Measurements from ENCODE around the gene P2RX7.
"Not testable (repeated sequence)": the region's sequence is repeated elsewhere in the genome, so short reads cannot be mapped to it uniquely, and the experiment has no call there.

P2RX7 gene

DNA sequence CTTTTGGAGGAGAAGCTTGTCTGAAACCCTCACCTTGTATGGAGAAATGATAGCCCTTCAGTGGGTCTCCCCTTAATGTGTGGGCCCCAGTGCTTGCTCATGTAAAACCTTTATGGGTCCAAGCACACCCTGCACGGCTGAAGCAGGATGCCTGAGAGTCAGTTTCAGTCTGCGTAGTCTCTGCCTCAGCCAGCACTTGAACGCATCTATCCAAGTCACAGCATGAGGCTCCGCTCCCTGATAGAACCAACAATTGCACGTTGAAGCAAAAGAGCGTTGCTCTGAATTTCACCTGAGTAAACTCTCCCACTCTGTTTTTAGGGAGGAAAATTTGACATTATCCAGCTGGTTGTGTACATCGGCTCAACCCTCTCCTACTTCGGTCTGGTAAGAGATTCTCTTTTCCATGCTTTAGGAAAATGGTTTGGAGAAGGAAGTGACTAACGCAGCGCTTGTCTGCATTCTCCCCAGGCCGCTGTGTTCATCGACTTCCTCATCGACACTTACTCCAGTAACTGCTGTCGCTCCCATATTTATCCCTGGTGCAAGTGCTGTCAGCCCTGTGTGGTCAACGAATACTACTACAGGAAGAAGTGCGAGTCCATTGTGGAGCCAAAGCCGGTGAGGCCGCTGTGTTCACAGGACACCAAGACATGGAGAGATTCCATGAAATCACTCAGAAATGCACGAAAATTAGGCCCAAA is 44.3 kb downstream of the P2RX7 start:
- no peak for DNase-seq

DNA sequence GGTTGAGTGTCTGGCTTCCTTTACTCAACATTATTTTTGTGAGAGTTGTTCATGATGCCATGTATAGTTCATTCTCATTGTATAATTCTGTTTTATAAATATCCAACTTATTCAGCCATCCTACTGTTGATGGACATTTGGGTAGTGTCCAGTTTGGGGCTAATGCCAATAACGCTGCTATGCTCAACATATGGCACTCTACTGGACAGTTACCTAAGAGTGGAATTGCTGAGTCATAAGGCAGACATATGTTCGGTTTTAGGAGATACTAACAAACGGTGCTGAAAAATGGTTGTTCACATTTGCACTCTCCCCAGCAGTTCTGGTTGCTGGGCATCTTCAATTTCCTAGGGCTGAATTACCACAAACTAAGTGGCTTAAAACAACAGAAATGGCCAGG is 48.5 kb downstream of the P2RX7 start:
- no peak for DNase-seq

DNA sequence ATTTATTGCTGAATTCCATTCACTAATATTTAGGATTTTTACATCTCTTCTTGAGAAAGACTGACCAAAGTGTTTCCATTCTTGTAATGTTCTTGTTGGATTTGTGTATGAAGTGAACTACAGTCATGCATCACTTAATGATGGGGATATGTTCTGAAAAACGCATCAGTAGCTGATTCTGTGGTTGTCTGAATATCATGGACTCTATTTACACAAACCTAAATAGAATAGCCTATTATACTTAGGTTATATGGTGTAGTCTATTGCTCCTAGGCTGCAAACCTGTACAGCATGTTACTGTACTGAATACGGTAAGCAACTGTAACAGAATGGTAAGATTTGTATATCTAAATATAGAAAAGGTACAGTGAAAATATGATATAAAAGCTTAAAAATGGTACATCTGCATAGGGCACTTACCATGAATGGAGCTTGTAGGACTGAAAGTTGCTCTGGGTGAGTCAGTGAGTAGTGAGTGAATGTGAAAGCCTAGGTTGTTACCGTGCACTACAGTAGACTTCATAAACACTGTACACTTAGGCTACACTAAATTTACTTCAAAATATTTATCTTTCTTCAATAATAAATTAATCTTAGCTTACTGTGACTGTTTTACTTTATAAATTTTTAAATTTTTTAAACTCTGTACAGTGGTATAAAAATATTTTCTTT is 49.7 kb downstream of the P2RX7 start:
- DNase-seq: no peak

DNA sequence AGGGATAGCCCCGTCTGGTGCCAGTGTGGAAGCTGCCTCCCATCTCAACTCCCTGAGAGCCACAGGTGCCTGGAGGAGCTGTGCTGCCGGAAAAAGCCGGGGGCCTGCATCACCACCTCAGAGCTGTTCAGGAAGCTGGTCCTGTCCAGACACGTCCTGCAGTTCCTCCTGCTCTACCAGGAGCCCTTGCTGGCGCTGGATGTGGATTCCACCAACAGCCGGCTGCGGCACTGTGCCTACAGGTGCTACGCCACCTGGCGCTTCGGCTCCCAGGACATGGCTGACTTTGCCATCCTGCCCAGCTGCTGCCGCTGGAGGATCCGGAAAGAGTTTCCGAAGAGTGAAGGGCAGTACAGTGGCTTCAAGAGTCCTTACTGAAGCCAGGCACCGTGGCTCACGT is 51.7 kb downstream of the P2RX7 start:
- DNase-seq: no peak

DNA sequence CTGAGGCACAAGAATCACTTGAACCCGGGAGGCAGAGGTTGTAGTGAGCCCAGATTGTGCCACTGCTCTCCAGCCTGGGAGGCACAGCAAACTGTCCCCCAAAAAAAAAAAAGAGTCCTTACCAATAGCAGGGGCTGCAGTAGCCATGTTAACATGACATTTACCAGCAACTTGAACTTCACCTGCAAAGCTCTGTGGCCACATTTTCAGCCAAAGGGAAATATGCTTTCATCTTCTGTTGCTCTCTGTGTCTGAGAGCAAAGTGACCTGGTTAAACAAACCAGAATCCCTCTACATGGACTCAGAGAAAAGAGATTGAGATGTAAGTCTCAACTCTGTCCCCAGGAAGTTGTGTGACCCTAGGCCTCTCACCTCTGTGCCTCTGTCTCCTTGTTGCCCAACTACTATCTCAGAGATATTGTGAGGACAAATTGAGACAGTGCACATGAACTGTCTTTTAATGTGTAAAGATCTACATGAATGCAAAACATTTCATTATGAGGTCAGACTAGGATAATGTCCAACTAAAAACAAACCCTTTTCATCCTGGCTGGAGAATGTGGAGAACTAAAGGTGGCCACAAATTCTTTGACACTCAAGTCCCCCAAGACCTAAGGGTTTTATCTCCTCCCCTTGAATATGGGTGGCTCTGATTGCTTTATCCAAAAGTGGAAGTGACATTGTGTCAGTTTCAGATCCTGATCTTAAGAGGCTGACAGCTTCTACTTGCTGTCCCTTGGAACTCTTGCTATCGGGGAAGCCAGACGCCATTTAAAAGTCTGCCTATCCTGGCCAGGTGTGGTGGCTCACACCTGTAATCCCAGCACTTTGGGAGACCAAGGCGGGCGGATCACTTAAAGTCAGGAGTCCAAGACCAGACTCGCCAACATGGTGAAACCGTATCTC is 52.6 kb downstream of the P2RX7 start:
- DNase-seq: no peak

DNA sequence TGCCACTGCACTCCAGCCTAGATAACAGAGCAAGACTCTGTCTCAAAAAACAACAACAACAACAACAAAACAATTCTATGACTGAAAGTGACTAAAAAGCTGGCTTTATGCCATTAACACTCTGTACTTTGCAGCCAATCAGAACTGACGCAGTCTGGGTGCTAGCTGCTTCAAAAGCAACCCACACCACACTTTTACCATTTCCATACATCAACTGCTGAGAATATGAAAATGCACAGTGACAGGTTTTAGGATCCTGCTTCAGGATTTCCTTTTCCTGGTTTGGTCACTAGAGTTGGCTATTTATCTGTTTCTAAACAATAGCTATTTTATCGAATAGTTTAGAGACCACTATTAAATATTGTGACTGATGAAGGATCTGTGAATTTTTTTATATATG is 54.1 kb downstream of the P2RX7 start:
- DNase-seq: no peak

DNA sequence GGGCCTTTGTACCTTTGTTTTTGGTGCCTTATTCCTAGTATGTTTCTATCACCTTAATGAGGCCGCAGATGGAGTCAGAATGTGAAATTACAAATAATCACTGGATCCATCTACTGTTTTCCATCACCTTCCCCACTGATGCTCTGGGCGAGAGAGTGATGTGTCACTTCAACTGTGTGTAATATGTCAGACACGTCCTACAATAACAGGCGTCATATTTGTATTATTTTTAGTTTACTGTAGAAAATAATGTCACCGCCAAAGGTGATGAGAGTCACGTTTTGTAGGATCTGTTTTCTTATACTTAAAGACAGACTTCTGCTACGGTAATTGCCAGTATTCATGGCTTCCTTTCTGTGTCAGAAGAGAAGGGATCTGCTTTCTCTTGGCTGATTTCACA is 54.8 kb downstream of the P2RX7 start:
- DNase-seq: no peak

DNA sequence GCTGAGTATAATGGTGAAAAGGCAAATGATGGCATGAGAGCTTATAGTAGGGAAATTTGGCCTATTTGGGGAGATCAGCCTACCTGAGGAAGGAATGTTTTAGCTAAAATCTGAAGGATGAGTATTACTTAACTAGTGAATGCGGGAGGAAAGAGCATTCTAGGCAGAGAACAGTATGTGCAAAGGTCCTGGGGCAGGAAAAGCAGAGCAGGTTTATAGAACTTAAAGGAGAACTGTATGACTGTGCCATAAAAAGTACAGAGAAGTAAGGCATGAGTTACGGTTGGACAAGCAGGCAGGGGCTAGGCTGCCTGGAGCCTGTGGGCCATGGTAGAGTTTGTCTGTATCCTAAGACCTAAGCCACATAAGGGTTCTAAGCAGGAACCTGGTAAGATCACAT is 55.6 kb downstream of the P2RX7 start:
- DNase-seq: no peak

DNA sequence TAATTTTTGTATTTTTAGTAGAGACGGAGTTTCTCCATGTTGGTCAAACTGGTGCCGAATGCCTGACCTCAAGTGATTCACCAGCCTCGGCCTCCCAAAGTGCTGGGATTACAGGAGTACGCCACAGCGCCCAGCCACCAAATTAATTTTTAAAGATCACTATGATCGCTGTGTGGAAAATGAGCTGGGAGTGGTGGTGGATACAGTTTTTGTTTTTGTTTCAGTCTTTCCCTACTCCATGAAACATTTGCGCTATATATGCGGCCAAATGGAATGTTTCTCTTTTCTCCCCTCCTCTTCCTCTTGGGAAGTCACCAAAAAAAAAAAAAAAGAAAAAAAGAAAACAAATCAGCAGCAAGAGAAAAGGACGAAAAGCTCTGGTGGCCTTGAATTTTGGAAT is 56.5 kb downstream of the P2RX7 start:
- no peak for DNase-seq

DNA sequence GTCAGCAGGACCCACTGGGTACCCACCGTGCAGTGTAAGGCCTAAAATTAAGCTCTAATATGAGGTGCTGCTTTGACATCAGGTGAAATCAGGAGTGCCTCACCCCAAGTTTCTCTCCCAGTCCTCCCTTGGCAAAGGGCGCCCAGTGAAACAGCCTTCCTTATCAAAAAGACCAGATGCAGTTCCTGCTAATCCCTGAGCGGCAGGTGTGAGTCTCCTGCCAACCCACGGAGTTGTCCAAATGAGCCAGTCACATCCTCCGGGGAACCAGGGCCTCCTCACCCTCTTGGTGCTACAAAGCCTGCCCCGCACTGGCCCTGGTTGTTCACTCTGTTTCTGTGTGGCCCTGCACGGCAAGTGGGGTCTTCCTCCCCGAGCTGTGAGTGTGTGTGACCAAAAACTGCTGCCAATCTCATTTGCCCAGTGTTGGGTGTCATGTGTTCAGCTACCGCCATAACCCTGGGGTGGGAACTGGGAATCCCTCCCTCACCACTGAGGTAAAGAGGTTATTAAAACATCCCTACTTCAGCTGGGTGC is 57.0 kb downstream of the P2RX7 start:
- no peak for DNase-seq

DNA sequence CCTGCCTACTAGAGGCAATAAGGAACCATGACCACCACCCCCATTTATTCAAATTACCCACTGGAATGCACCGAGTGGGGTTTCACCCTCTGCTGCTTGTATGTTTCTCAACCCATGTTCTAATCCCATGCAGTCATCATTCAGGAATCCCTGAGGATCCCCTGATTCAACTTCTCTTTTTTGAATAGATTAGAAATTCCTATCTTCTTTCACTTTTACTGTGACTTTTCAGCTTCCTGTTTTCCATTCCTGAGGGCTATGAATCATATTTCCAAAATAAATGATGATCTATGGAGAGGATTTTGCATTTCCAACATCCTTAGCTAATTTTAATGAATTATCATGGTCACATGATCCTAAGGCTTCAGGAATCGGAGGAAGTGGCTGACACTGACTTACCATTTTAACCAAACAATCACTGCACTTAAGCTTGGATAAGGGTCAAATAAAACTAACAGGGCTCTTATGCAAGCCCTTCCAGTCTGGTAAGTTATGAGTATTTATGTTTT is 57.9 kb downstream of the P2RX7 start:
- no peak for DNase-seq

DNA sequence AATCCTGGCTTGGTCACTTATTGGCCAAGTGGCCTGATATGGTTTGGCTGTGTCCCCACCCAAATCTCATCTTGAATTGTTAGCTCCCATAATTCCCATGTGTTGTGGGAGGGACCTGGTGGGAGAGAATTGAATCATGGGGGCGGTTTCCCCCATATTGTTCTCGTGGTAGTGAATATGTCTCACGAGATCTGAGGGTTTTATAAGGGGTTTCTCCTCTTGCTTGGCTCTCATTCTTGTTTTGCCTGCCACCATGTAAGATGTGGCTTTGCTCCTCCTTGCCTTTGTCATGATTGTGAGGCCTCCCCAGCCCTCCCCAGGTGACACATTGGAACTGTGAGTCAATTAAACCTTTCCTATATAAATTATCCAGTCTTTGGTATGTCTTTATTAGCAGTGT is 58.5 kb downstream of the P2RX7 start:
- DNase-seq: no peak

DNA sequence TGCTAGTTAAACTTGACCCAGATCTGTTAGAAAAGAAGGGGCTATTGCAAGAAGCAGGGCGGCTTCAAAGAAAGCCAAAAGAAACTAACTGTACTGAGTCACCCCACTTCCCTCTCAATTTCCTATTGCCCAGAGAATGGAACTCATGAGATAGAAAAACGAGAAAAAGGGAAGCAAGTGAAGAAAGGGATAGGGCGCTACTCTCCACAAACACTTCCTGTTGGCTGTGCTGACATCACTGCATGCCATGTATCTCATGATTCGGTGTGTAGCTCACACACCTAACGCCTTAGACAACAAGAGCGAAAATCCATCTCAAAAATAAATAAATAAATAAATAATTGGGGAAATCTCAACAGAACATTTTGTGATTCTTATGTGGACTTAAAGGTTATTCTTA is 64.2 kb downstream of the P2RX7 start:
- DNase-seq: no peak

DNA sequence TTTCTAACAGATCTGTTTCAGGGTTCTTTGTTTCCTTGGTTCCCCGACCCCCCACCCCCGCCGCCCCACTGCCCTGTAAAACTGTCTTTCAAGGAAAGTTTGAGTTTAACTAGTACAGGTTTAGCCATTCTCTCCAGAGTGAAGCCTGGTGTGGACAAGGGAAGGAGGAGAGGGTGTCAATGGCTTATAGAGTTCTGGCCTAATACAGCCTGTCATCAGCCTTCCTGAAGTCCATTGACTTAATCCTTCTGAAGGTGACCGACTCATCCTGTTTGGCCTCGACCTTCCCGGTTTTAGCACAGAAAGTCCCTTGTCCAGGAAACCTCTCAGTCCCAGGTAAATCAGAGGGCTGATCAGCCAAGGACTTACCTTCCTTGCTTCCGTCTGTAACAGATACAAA is 66.3 kb downstream of the P2RX7 start:
- DNase-seq: no peak

DNA sequence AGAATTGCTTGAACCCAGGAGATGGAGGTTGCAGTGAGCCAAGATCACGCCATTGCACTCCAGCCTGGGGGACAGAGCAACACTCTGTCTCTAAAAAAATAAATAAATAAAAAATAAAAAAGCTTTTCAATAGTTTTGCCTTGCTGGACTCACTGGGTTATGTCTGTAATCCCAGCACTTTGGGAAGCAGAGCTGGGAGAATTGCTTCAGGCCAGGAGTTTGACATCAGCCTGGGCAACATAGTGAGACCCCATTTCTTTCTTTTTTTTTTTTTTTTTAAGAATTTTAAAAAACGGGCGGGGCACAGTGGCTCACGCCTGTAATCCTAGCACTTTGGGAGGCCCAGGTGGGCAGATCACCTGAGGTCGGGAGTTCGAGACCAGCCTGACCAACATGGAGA is 68.5 kb downstream of the P2RX7 start:
- not testable (repeated sequence) for DNase-seq

DNA sequence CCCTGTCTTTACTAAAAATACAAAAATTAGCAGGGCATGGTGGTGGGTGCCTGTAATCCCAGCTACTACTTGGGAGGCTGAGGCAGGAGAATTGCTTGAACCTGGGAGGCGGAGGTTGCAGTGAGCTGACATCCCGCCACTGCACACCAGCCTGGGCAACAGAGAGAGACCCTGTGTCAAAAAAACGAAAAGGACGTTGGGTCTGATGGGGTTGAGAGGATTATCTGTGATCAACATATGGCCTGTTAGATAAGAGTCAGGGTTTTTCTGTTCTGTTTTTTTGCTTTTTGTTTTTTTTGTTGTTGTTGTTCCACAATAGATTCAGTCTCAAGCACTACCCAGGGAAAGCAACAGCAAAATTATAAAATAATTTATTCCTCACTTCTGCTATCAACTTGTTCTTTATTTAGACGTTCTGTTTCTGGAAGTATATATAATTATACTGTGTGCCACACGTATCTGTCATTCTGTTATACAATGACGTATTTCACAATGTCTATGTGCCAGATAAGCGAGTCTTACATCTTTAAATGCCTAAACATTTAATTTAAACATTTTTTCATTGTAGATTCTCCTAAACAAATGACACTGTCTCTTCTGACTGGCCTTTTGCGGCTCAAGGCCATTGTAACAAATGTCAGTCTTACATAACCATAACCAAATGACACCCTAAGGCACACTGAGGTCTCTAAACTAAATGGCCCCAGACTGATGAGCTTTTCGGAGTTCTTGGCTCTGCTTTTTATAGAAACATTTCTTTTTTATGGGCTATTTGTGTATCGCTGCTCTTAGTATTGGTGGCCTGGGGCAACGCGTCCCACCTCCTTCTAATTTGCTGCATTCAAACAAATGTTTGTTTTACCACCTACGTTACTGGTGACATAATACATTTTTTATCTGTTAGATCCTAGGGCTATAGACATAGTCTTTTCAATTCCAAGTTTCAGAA is 70.0 kb downstream of the P2RX7 start:
- DNase-seq: peak; percentile 33

DNA sequence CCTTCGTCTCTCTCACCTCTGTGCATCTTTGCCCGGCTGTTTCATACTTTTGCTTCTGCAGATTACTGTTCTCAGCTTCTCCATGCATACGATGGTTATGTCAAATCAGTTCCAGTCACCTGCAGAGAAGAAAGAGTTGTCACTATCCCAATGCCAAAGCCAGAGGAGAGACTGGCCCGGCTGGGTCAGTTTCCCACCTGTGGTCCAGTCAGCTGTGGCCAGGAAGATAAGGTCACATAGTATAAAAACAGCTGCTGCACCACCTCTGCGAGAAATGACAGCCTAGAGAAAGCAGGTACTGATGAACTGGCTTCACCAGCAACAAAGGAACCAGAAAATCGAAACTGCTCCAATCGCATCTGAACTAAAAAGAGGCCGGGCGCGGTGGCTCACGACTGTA is 70.8 kb downstream of the P2RX7 start:
- no peak for DNase-seq

DNA sequence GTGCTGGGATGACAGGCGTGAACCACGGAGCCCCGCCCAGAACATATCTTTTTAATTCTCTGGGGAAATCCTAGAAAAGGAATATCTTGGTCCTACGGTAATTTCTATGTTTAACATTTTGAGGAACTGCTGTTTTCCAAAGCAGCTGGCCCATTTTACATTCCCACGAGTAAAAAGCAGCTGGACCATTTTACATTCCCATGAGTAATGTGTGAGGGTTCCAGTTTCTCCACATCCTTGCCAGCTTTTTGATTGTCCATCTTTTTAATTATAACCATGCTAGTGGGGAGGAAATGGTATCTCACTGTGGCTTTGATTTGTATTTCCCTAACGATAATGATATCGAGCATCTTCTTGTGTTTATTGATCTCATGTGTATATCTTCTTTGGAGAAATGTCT is 72.8 kb downstream of the P2RX7 start:
- no peak for DNase-seq

DNA sequence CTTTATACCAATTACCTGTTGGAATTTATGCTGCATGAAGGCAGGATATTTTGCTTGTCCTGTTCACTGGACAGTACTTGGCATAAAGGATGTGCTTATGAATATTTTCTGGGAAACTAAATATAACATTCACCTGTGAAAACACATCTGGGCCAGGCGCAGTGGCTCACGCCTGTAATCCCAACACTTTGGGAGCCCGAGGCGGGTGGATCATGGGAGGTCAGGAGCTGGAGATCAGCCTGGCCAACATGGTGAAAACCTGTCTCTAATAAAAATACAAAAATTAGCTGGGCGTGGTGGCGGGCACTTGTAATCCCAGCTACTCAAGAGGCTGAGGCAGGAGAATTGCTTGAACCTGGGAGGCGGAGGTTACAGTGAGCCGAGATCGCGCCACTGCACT is 75.9 kb downstream of the P2RX7 start:
- DNase-seq: not testable (repeated sequence)

DNA sequence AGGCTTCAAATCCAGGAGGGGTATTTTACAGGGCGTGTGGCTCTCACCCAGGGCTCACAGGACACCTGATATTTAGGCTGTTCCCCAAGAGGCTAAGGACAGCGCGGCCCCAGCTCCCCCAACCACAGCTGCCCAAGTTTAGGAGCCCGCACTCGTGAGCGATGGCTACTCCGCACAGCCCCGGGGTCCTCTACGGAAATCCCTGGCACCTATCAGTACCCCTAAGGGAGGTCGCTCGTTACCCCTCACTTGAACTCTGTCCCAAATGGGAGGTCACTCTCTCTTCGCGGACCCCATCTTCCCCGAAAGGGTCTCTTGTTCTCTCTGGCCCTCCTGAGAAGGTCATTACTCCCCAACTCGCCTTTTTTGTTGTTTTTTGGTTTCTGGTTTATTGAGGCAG is 76.5 kb downstream of the P2RX7 start:
- no peak for DNase-seq

DNA sequence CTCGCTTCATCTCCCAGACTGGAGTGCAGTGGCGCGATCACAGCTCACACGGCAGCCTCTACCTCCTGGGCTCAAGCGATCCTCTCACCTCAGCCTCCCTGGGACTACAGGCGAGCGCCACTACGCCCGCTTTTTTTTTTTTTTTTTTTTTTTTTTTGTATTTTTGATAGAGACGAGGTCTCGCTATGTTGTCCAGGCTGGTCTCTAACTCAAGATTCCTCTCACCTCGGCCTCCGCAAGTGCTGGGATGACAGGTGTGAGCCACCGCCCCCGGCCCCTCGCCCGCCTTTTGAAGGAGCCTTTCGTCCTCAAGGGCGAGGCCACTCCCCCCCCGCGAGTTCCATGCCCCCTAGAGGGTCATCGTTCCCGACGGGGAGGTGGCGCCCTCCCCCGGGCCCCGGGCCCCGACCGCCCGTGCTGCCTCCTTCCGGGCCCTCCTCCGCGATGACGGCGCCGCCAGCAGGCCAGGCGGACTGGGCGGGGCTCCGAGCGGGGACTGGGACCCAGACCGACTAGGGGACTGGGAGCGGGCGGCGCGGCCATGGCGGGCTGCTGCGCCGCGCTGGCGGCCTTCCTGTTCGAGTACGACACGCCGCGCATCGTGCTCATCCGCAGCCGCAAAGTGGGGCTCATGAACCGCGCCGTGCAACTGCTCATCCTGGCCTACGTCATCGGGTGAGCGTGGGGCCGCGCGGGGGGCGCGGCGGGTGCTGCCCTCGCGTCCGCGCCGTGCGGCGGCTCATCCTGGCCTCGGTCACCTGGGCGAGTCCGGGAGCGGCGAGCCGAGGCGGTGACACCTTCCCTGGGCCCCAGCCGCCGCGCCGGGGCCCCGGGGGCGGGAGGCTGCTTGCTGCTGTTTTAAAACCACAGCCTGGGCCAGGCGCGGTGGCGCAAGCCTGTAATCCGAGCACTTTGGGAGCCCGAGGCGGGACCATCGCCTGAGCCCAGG is 77.2 kb downstream of the P2RX7 start, which contains the start of gene P2RX4:
Gene P2RX4 (plus strand): TSS at position 506 of the 949 bp plus-strand sequence. CDS start 36 bp downstream, at position 542.
- peak; percentile 82 for DNase-seq

Data from NCI-H345 (cell line).